GM18526 (cell line): ENCODE measurements around the gene BICRAL.

Experiments used
- POLR2A ChIP-seq: IDR thresholded peaks from 3 replicates; pipeline ENCODE4 v1.6.1; 2011; ENCODE audit not compliant: insufficient read length; ENCODE audit errors: extremely low read depth

BICRAL gene

DNA sequence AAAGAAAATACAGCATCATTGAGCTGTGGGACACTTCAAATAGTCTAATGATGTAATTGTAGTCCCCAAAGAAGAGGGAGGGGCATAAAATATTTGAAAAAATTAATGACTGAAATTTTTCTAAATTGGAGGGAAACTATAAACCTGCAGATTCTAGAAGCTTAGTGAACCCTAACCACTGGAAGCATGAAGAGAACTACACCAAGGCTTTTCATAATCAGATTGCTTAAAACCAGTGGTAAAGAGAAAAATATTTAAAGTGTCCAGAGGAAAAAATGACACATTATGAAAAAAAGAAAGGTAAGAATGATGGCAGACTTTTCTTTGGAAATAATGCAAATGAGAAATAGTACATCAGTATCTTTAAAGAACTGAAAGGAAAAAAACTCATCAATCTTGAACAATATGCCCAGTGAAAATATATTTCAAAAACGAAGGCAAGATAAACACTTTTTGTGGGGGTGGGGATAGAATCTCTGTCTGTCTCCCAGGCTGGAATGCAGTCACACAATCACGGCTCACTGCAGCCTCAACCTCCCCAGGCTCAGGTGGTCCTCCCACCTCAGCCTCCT is 31.3 kb downstream of the BICRAL start:
- no peak for TF ChIP-seq POLR2A

DNA sequence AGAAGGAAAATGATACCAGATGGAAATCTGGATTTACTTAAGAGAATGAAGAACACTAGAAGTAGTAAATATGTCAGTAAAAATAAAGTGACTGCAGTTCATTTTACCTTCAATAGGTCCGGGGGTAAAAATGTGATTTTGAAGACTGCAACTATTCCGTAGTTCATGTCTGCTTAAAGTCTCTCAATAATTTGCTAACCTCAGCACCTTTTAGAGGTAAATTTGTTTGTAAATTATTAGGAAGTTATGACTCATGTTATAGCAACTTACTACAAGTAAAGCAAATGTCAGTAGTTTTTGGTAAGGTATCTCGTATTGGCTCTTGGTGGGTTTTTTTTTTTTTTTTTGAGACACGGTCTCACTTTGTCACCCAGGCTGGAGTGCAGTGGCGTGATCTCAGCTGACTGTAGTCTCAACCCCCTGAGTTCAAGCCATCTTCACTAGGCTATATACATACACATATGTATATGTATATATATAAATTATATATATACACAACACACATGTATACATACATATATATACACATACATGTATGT is 32.1 kb downstream of the BICRAL start:
- TF ChIP-seq POLR2A, result no peak

DNA sequence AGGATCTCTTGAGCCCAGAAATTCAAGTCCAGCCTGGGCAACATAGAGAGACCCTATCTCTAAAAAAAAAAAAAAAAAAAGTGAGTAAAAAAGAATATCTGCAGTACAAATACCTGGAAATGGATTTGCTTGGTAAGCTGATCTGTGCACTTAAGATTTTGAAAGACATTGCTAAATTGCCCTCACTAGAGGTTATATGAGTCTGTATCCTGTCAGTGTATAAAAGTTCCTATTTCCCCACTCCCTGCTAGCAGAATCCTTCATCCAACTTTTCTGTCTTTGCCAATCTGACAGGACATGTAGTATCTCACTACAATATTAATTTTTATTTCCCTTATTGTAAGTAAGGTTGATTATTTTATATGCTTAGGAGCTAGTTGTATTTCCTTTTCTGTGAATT is 36.1 kb downstream of the BICRAL start:
- TF ChIP-seq POLR2A, result no peak

DNA sequence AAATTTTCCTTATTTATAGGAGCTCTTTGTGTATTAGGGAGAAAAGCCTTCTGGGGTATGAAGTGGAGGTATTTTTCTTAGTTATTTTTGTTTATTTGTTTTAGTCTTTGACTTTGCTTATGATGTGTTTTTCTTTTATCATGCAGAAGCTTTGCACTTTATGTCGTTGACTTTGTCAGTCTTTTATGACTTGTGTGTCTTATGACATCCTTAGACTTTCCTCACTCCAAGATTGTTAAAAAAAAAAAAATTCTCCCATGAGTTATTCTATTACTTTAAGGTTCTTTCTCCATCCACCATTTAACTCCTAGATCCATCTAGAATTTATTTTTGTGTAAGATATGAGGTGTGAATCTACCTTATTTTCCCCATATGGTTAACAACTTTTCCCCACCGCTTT is 36.6 kb downstream of the BICRAL start:
- no peak for TF ChIP-seq POLR2A

DNA sequence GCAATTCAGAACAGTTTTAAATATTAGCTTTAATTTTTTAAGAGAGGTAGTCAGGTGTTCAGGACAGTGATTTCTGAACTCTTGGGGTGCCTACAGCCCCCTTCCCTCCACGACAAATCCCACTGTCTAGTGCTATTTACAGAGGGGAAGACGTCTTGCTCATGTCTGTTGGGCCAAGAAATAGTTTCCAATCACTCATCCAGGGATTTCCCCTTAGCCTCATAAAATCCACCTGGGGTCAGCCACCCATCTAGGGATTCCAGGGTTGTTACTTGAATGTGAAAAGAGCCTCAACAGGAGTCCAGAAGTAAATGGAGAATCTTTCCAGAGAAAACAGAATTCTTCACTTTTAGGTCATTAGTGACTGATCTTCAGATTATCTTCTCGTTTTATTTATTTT is 37.0 kb downstream of the BICRAL start:
- no peak for TF ChIP-seq POLR2A

DNA sequence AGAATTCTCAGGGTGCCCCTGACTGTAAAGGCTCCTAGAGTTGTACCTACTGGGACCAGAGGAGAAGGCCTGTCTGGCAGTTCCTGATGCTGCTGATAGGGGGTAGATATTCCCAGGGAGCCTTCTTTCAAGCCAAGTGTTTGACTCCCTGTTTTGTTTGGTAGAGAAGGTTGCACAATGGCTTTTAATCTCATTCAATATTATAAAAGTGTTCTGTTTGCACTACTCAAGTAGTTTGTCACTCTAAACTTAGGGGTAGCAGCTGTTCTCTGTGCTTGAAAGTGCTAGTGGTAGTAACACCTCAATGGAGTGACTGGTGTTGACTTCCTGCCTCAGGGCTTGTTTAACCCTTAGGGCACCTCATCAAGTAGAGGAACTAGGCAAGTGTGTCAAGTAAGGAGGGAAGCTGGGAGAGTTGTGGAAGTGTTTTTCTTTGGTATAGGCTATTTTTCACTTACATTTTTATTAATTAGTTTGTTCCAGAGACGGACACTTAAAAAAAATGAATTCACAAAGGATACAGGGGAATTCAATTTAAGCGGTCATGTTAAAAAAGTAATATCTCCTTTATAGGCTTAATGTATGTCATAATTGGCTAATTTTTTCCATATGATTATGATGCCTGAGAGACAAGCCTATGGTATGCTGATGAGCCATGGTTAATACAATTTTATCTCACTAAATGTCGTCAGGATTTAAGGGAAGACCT is 38.1 kb downstream of the BICRAL start:
- no peak for TF ChIP-seq POLR2A

DNA sequence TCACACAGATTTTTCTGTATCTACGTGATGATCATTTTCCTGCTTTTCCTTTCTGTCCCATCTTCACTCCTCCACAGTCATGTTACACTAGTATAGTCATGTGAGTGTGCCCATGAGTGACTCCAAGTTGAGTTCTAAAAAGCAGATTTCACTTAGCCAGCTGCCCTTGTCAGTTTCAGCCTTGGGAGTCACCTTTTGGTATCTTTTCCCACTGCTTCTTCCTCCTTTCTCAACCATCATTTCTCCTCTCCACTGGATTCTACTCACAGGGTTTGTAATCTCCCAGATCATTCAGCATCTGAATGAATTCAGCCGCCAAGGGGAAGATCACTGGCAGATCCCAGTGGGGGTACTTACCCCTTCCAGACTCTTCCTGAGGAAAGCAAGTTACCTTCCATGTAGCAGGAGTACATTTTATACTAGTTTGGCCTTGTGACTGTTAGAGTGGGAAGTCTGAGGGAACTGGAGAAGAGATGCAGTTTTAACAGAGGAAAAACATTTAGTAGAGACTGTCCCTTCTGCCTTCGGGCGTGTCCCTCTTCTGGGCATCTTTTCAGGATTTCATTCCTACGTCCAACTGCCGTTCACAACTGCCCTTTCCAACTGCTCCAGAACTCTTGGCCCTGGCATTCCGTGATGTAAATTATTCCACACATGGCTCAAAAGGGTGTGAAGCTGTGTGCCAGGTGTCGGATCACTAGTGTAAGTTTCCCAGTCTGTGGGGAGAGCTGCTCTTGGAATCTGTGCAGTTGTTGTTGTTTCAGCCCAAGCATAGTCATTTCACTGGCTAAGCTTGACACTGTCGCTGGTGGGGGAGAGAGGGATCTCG is 38.9 kb downstream of the BICRAL start:
- TF ChIP-seq POLR2A, result no peak

DNA sequence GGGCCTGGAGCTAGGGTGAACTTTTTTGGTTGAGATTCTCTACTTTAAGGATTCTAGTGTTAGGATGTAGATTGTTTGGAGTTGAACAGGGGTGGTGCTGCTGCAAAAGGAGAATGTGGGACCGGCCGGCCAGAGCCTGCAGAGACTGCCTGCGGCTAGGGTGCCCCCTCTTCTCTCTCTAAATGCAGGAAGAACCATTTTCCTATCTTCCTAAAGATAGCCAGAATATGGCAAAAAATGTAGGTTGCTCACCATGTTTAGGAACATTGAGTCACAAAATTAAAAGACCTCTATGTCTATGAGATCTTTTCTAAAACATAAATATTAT is 39.5 kb downstream of the BICRAL start:
- TF ChIP-seq POLR2A, result no peak

DNA sequence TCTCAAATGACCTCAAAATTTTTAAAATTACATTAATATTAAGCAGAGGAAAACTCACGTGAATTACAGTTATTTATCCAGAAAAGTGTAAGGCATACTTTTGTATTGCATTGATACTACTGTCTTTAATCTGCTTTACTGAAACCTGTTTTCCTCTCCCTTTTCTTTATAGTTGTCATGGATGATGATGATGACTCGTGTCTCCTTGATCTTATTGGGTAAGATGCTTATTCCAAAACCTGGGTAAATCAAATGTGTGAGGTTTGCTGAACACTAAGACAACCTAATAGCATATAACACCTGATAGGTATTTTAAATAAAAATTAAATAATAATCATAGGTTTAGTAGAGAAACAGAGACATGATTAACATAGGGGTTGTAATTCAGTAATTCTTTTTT is 40.0 kb downstream of the BICRAL start:
- no peak for TF ChIP-seq POLR2A

DNA sequence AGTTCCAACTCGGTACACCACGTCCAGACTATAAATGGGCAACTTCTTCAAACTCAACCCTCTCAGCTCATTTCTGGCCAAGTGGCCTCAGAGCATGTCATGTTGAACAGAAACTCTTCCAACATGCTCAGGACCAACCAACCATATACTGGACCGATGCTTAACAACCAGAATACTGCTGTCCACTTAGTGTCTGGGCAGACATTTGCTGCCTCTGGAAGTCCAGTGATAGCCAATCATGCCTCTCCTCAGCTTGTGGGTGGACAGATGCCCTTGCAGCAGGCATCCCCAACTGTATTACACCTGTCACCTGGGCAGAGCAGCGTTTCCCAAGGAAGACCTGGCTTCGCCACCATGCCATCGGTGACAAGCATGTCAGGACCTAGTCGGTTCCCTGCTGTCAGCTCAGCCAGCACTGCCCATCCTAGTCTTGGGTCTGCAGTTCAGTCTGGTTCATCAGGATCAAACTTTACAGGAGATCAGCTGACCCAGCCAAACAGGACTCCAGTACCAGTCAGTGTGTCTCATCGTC is 47.8 kb downstream of the BICRAL start:
- no peak for TF ChIP-seq POLR2A

DNA sequence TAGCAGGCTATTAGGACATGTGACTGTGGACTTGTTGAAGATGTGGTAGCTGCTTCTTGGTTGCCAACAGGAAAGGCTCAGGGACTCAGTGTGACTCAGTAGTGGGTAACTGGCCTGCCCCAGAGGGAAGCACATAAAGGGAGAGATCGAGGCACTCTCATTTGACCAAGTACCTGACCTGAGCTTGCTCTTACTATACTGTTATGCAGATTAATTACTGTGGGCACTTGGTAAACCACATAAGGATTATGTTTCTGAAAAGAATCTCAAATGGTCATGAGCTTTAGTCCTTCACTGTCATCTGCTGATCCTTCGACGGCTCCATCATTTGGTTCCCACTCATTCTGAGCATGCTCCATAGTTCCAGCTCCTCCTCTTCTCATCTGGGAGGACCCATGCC is 49.4 kb downstream of the BICRAL start:
- no peak for TF ChIP-seq POLR2A

DNA sequence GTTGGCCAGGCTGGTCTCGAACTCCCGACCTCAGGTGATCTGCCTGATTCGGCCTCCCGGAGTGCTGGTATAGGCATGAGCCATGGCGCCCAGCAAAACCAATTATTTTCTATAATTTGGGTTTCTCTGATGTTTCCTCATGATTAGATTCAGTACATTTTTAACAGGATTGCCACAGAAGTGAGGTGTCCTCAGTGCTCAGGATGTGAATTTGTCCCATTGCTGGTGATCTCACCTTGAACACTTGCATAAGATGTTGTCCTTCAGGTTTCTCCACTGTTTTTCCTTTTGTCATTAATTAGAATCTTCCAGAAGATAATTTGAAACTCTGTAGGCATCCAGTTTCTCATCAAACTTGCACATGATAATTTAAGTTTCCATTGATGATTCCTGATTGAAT is 52.2 kb downstream of the BICRAL start:
- no peak for TF ChIP-seq POLR2A

DNA sequence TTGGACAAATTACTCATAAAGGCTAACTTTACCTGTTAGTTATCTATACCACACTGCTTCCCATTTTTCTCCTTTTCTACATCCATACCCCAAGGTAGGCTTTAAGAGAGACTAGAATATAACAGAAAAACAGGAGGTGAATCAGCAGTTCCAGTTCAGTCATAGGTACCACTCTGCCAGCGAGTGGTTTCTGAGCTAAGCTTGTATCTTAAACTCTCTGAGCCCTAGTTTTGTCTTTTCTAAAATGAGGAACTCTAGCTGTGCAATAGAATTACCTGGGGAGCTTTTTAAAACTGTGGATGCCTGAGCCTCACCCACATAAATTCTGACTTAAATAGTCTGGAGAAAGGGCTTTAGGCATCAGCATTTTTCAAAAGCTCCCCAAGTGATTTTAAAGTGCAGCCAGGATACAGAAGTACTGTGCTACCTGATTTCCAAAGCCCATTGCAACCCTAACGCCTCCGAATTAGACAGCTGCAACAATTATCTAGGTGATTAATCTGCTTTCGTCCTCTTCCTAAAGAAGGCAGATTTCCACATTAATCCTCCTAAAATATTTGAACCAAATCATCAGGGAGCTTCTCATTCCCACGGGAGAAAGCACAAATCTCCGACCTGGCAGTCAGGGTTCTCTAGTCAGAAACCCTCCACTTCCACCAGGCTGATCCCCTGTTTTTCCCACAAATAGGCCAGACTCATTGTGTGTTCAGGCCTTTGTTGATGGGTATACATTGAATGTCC is 60.2 kb downstream of the BICRAL start:
- TF ChIP-seq POLR2A, result no peak

DNA sequence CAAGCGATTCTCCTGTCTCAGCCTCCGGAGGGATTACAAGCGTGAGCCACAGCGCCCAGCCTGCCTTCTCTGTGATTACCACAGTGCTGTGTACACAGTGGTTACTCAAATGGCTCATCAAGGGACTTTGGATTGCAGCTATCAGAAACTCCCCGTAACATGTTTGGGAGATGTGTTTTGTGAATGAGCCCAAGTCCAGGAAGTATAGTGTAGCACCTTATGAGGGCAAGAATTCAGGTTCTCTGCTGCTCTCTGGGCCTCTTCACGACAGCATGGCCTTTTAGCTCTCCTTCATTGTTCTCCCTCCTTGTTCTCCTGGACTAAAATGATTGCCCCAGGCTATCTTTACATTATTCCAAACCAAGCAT is 63.5 kb downstream of the BICRAL start:
- no peak for TF ChIP-seq POLR2A

DNA sequence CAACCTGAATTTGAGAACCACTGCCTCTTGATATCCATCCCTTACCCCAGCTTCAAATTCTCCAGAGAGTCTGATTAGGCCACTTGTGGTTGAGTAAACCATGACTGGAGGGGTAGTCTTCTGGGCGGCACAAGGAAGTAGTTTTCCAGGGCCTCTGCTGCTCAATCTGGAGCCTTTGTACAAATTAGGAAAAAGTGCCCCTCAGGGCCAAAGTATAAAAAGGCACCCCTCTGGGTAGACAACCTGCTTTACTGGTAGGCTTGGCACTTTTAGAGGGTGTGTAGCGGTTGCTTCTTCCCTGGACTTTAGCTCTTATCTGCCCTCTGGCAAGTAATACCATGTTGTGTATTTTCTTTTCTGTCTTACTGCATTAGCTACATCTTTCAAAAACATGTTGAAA is 64.7 kb downstream of the BICRAL start:
- TF ChIP-seq POLR2A, result no peak
